Hepatocyte (in vitro differentiated cells): Measurements from ENCODE around the gene YWHAQ. TPM values are rescaled to one million over a fixed set of nuclear protein-coding genes. Genes with fewer than 3 reads are reported as not detected.

ENCODE experiments used
- DNase-seq: peaks from one replicate; pipeline ENCODE4 v3.0.0-alpha.2; 2016; ENCODE audit warnings: low spot score
- H2AFZ ChIP-seq: fragments of 200-600 bp; sonication (generic); 2 replicates; pipeline ENCODE4 v1.6.0; 2016; ENCODE audit warnings: antibody characterized with exemption, mild to moderate bottlenecking
- H3K27ac ChIP-seq: fragments of 200-600 bp; sonication (generic); 2 replicates; pipeline ENCODE4 v1.5.1; 2016; ENCODE audit warnings: mild to moderate bottlenecking
- H3K27me3 ChIP-seq: fragments of 200-600 bp; sonication (generic); 2 replicates; pipeline ENCODE4 v1.6.1; 2016
- H3K36me3 ChIP-seq: fragments of 200-600 bp; sonication (generic); replicated peaks from 2 replicates; pipeline ENCODE4 v1.5.1; 2016; ENCODE audit warnings: low read depth; ENCODE audit not compliant: insufficient read depth
- H3K4me1 ChIP-seq: fragments of 200-600 bp; sonication (generic); 2 replicates; pipeline ENCODE4 v1.5.1; 2016; ENCODE audit warnings: mild to moderate bottlenecking, moderate library complexity; ENCODE audit not compliant: insufficient read depth
- H3K4me2 ChIP-seq: fragments of 200-600 bp; sonication (generic); 2 replicates; pipeline ENCODE4 v1.6.0; 2016
- H3K4me3 ChIP-seq: fragments of 200-600 bp; sonication (generic); 2 replicates; pipeline ENCODE4 v1.5.1; 2016; ENCODE audit warnings: mild to moderate bottlenecking
- H3K79me2 ChIP-seq: fragments of 200-600 bp; sonication (generic); 2 replicates; pipeline ENCODE4 v1.6.0; 2017; ENCODE audit warnings: mild to moderate bottlenecking
- H3K9me2 ChIP-seq: fragments of 200-600 bp; sonication (generic); replicated peaks from 2 replicates; pipeline ENCODE4 v1.6.0; 2017; ENCODE audit warnings: mild to moderate bottlenecking; ENCODE audit not compliant: insufficient read depth
- H3K9me3 ChIP-seq: fragments of 200-600 bp; sonication (generic); 2 replicates; pipeline ENCODE4 v1.5.1; 2016; ENCODE audit warnings: low read depth, mild to moderate bottlenecking
- H4K20me1 ChIP-seq: fragments of 200-600 bp; sonication (generic); 2 replicates; pipeline ENCODE4 v1.6.0; 2016; ENCODE audit warnings: mild to moderate bottlenecking; ENCODE audit not compliant: insufficient read depth, poor library complexity, severe bottlenecking
- CTCF ChIP-seq: fragments of 200-600 bp; sonication (generic); IDR thresholded peaks from 2 replicates; pipeline ENCODE4 v1.5.1; 2016; ENCODE audit warnings: antibody characterized with exemption, mild to moderate bottlenecking; ENCODE audit not compliant: poor library complexity
- EZH2 ChIP-seq: fragments of 200-600 bp; sonication (generic); IDR thresholded peaks from 2 replicates; pipeline ENCODE4 v1.6.1; 2016; ENCODE audit warnings: antibody characterized with exemption, mild to moderate bottlenecking, borderline replicate concordance
- EZH2phosphoT487 ChIP-seq: fragments of 200-600 bp; sonication (generic); IDR thresholded peaks from one replicate; pipeline ENCODE4 v1.6.1; 2018; ENCODE audit warnings: antibody characterized with exemption, mild to moderate bottlenecking, low read depth, moderate library complexity; ENCODE audit not compliant: unreplicated experiment, severe bottlenecking
- WGBS: methylation state at CpG from one replicate; pipeline ENCODE4 v1.1.6; 2016; ENCODE audit warnings: low lambda C conversion rate; ENCODE audit errors: missing lambda C conversion rate; 5-methylcytosine and 5-hydroxymethylcytosine counted together
- polyA plus RNA-seq: library from polyadenylated mRNA; unstranded; fragments of >200 nt; fragmentation: Nextera tagmentation; extraction: Ambion mirVana; gene quantifications from 2 replicates; pipeline ENCODE4 v1.2.1, GENCODE V29; 2016
- total RNA-seq: library from RNA; depleted of rRNA; stranded (reverse); fragments of >200 nt; gene quantifications from 2 replicates; pipeline ENCODE4 v1.2.3, GENCODE V29; 2014

YWHAQ gene
- total and polyA plus RNA-seq, 2 experiments from 2014 or later = 327 to 361 TPM

- Histone ChIP-seq H3K4me3 (no peak overlapping the region), H2AFZ (no peak overlapping the region), H3K4me1 (peaks cover 6% of the 10 kb centered on the region), H3K36me3 (no peaks in the 10 kb centered on the region), H3K27ac (no peak overlapping the region), H3K9me3 (no peaks in the 10 kb centered on the region), H3K4me2 (no peak overlapping the region), H3K27me3 (no peaks in the 10 kb centered on the region), H4K20me1 (no peaks in the 10 kb centered on the region), H3K79me2 (no peaks in the 10 kb centered on the region), H3K9me2 (no peaks in the 10 kb centered on the region)
- TF ChIP-seq EZH2phosphoT487 = no peak
- no peak for DNase-seq
- WGBS = 86% methylated on average over 10 of the region's 10 CpGs
Measured at GRCh38 chr2:9648821-9649220, 18.0 kb upstream of the YWHAQ start.

- no peak for DNase-seq
- 50% methylated on average over 6 of the region's 6 CpGs for WGBS
- H3K9me2 ChIP-seq = no peaks in the 10 kb centered on the region
Measured at GRCh38 chr2:9647884-9648283, 17.1 kb upstream of the YWHAQ start.

GRCh38 chr2:9646196-9647030 lies 15.6 kb upstream of the YWHAQ start:
- Histone ChIP-seq H3K79me2 (no peaks in the 10 kb centered on the region), H3K27me3 (no peaks in the 10 kb centered on the region), H3K4me3 (no peak overlapping the region), H3K9me2 (no peaks in the 10 kb centered on the region), H3K4me1 (peaks cover 6% of the 10 kb centered on the region), H3K36me3 (no peaks in the 10 kb centered on the region), H3K9me3 (no peaks in the 10 kb centered on the region), H3K27ac (no peak overlapping the region), H2AFZ (no peak overlapping the region), H3K4me2 (no peak overlapping the region), H4K20me1 (no peaks in the 10 kb centered on the region)
- TF ChIP-seq CTCF = no peak
- TF ChIP-seq EZH2phosphoT487 = no peak
- no peak for TF ChIP-seq EZH2
- DNase-seq = no peak
- WGBS = 86% methylated on average over 17 of the region's 17 CpGs

More at GRCh38 chr2:9647884-9648283, 17.1 kb upstream of the YWHAQ start:
- no peak overlapping the region for H2AFZ ChIP-seq
- TF ChIP-seq EZH2 (no peak), EZH2phosphoT487 (no peak), CTCF (no peak)
- no peaks in the 10 kb centered on the region for H3K27me3 ChIP-seq
- H4K20me1 ChIP-seq = no peaks in the 10 kb centered on the region
- H3K79me2 ChIP-seq = no peaks in the 10 kb centered on the region
- H3K4me1 ChIP-seq = peaks cover 6% of the 10 kb centered on the region
- H3K27ac ChIP-seq = no peak overlapping the region
- no peaks in the 10 kb centered on the region for H3K36me3 ChIP-seq
- no peak overlapping the region for H3K4me3 ChIP-seq
- no peak overlapping the region for H3K4me2 ChIP-seq
- no peaks in the 10 kb centered on the region for H3K9me3 ChIP-seq

GRCh38 chr2:9644603-9645002 lies 13.8 kb upstream of the YWHAQ start:
- Histone ChIP-seq H3K4me1 (peaks cover 6% of the 10 kb centered on the region), H3K4me3 (no peak overlapping the region), H3K4me2 (no peak overlapping the region), H2AFZ (no peak overlapping the region), H3K79me2 (no peaks in the 10 kb centered on the region), H3K27me3 (no peaks in the 10 kb centered on the region), H3K36me3 (no peaks in the 10 kb centered on the region), H4K20me1 (no peaks in the 10 kb centered on the region), H3K9me3 (no peaks in the 10 kb centered on the region), H3K27ac (peak overlapping the region; percentile 53), H3K9me2 (no peaks in the 10 kb centered on the region)
- WGBS = 68% methylated on average over 9 of the region's 9 CpGs
- no peak for TF ChIP-seq EZH2
- TF ChIP-seq EZH2phosphoT487 = no peak
- TF ChIP-seq CTCF = no peak
- peak; percentile 71 for DNase-seq
